GM21576 (cell line): ENCODE results near the gene EML6.

Source experiments
- ATAC-seq: cut with Tn5 transposase; IDR thresholded peaks from one replicate; pipeline ENCODE4 v1.9.1; 2021; ENCODE audit warnings: mild to moderate bottlenecking, moderate library complexity; ENCODE audit not compliant: unreplicated experiment

The EML6 gene

GRCh38 chr2:54957321-54957999 is 234.0 kb downstream of the EML6 start:
- no peak for ATAC-seq

GRCh38 chr2:54958717-54959371 is 235.4 kb downstream of the EML6 start:
- ATAC-seq = no peak

GRCh38 chr2:54960164-54960563 is 236.7 kb downstream of the EML6 start:
- ATAC-seq = no peak

- no peak for ATAC-seq
These were observed 239.0 kb downstream of the EML6 start for GRCh38 chr2:54962511-54962910.

GRCh38 chr2:54962935-54963440 is 239.5 kb downstream of the EML6 start:
- no peak for ATAC-seq

- no peak for ATAC-seq
These were observed 240.0 kb downstream of the EML6 start for GRCh38 chr2:54963476-54963875.

GRCh38 chr2:54964271-54964670 is 240.8 kb downstream of the EML6 start:
- no peak for ATAC-seq

- no peak for ATAC-seq
These were observed 241.4 kb downstream of the EML6 start for GRCh38 chr2:54964816-54965215.

GRCh38 chr2:54965425-54965824 is 242.0 kb downstream of the EML6 start:
- ATAC-seq = no peak

GRCh38 chr2:54966165-54966832 is 242.8 kb downstream of the EML6 start:
- ATAC-seq = no peak

- no peak for ATAC-seq
These were observed 243.4 kb downstream of the EML6 start for GRCh38 chr2:54966837-54967236.

- no peak for ATAC-seq
These were observed 243.8 kb downstream of the EML6 start for GRCh38 chr2:54967269-54967668.

- ATAC-seq = no peak
These were observed 244.4 kb downstream of the EML6 start for GRCh38 chr2:54967759-54968365.

- no peak for ATAC-seq
These were observed 245.2 kb downstream of the EML6 start for GRCh38 chr2:54968561-54969218.

GRCh38 chr2:54969295-54969939 is 246.0 kb downstream of the EML6 start:
- ATAC-seq = no peak

GRCh38 chr2:54969940-54970338 is 246.5 kb downstream of the EML6 start:
- ATAC-seq = no peak

GRCh38 chr2:54975175-54975574 is 251.7 kb downstream of the EML6 start:
- ATAC-seq = no peak

- ATAC-seq = no peak
These were observed 252.4 kb downstream of the EML6 start for GRCh38 chr2:54975598-54976492.

- ATAC-seq = peak; percentile 94
These were observed 253.7 kb downstream of the EML6 start for GRCh38 chr2:54977149-54977548.
